SU-DHL-6 (cell line): ENCODE data around the gene ARHGAP29.

Source experiments
- CTCF ChIP-seq: fragments of 200-600 bp; sonication (generic); IDR thresholded peaks from one replicate; pipeline ENCODE4 v1.5.1; 2017; ENCODE audit warnings: antibody characterized with exemption, mild to moderate bottlenecking, low read length, moderate library complexity; ENCODE audit not compliant: insufficient read depth, poor library complexity, severe bottlenecking
- EZH2phosphoT487 ChIP-seq: fragments of 200-600 bp; sonication (generic), shearing (Covaris generic); conservative IDR thresholded peaks from 2 replicates; pipeline ENCODE4 v1.6.1; 2018; ENCODE audit warnings: mild to moderate bottlenecking, antibody characterized with exemption, low read length, moderate library complexity, mixed read lengths

GRCh38 chr1:94126651-94127050 is 110.7 kb downstream of the ARHGAP29 start:
- TF ChIP-seq CTCF (no peak), EZH2phosphoT487 (no peak)
